ENCODE results near the gene HMGB2.

HMGB2 gene

GRCh38 chr4:173288296-173288695 lies 45.9 kb downstream of the HMGB2 start:
- TF ChIP-seq POLR2A (IDR thresholded peaks at IDR 0.05; ENCODE audit: extremely low read depth, insufficient read length) (no peak), CTCF (IDR thresholded peaks at IDR 0.05; ENCODE audit: low read depth, low read length) (peak; percentile 44)
- DNase-seq (ENCODE audit: low read depth) = peak; percentile 87
- H3K4me3 ChIP-seq (ENCODE audit: low read depth, low read length) = peak overlapping the region; percentile 48

GRCh38 chr4:173287486-173287885 lies 46.7 kb downstream of the HMGB2 start:
- TF ChIP-seq CTCF (IDR thresholded peaks at IDR 0.05; ENCODE audit: low read depth, low read length) = no peak
- TF ChIP-seq POLR2A (IDR thresholded peaks at IDR 0.05; ENCODE audit: extremely low read depth, insufficient read length) = no peak
- no peak for TF ChIP-seq MYC (IDR thresholded peaks at IDR 0.05; ENCODE audit: low read depth, low read length)
- no peak for TF ChIP-seq MAX (IDR thresholded peaks at IDR 0.05; ENCODE audit: low read depth, low read length)

GRCh38 chr4:173284463-173284862 lies 49.7 kb downstream of the HMGB2 start:
- DNase-seq (ENCODE audit: low read depth) = no peak
- no peak for TF ChIP-seq MYC (IDR thresholded peaks at IDR 0.05; ENCODE audit: low read depth, low read length)
- TF ChIP-seq MAX (IDR thresholded peaks at IDR 0.05; ENCODE audit: low read depth, low read length) = no peak
- TF ChIP-seq POLR2A (IDR thresholded peaks at IDR 0.05; ENCODE audit: extremely low read depth, insufficient read length) = no peak
- TF ChIP-seq CTCF (IDR thresholded peaks at IDR 0.05; ENCODE audit: low read depth, low read length) = no peak
- H3K4me3 ChIP-seq (ENCODE audit: low read depth, low read length) = no peak overlapping the region

More at GRCh38 chr4:173287486-173287885, 46.7 kb downstream of the HMGB2 start:
- no peak overlapping the region for H3K4me3 ChIP-seq (ENCODE audit: low read depth, low read length)
- DNase-seq (ENCODE audit: low read depth) = no peak

GRCh38 chr4:173282626-173283025 lies 51.5 kb downstream of the HMGB2 start:
- H3K4me3 ChIP-seq (ENCODE audit: low read depth, low read length) = peak overlapping the region; percentile 75
- no peak for DNase-seq (ENCODE audit: low read depth)
- no peak for TF ChIP-seq MAX (IDR thresholded peaks at IDR 0.05; ENCODE audit: low read depth, low read length)
- no peak for TF ChIP-seq CTCF (IDR thresholded peaks at IDR 0.05; ENCODE audit: low read depth, low read length)
- TF ChIP-seq POLR2A (IDR thresholded peaks at IDR 0.05; ENCODE audit: extremely low read depth, insufficient read length) = no peak
- no peak for TF ChIP-seq MYC (IDR thresholded peaks at IDR 0.05; ENCODE audit: low read depth, low read length)

- peak overlapping the region; percentile 75 for H3K4me3 ChIP-seq (ENCODE audit: low read depth, low read length)
- TF ChIP-seq POLR2A (IDR thresholded peaks at IDR 0.05; ENCODE audit: extremely low read depth, insufficient read length) (no peak), CTCF (IDR thresholded peaks at IDR 0.05; ENCODE audit: low read depth, low read length) (no peak), MAX (IDR thresholded peaks at IDR 0.05; ENCODE audit: low read depth, low read length) (no peak), MYC (IDR thresholded peaks at IDR 0.05; ENCODE audit: low read depth, low read length) (no peak)
- DNase-seq (ENCODE audit: low read depth) = no peak
Observed at GRCh38 chr4:173282256-173282562, 51.9 kb downstream of the HMGB2 start.
